Measurements from ENCODE around the gene KPRP. TPM values are rescaled to one million over a fixed set of nuclear protein-coding genes. Genes with fewer than 3 reads are reported as not detected.

KPRP gene
- total and polyA plus RNA-seq, 7 experiments from 2014 or later: not detected

DNA sequence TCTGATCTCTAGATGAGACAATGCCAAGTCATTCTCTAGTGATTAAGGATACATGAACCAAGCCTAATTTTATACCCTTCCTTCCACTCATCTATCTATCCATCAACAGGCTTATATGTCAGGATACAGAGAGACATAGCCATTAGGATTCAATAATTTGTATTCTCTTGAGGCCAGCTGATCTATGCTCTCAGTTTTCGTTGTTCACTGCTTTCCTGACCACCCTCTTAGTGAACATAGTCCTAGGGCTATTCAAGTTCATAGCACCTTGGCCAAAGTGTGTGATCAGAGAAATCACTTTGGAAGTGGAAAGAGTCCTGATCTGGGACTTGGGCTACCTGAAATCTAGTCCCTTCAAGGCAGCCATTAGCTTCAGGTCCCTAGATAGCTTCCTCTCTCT, 4.2 kb upstream of the KPRP start:
- no peaks in the 10 kb centered on the region for H3K27me3 ChIP-seq (ENCODE audit: control insufficient read depth in 2 of 2, insufficient read depth in 2 of 2, low read length in 2 of 2)
- Mint-ChIP-seq H3K4me1 (no peaks in the 10 kb centered on the region), H3K36me3 (no peaks in the 10 kb centered on the region), H3K9me3 (peaks cover 0 to 4% (median 0%) of the 10 kb centered on the region in 11 donors), H3K27me3 (peaks cover 15 to 52% (median 51%) of the 10 kb centered on the region in 5 donors), H3K27ac (no peak overlapping the region), H3K4me3 (no peak overlapping the region)
- no peaks in the 10 kb centered on the region for H3K36me3 ChIP-seq (ENCODE audit: control insufficient read depth in 2 of 3, insufficient read depth in 3 of 3, low read length in 3 of 3)
- intact Hi-C loops (cut with micrococcal nuclease): no loop called here
- H3K4me1 ChIP-seq (ENCODE audit: control insufficient read depth in 2 of 2, insufficient read depth in 2 of 2, low read length in 2 of 2): no peaks in the 10 kb centered on the region
- DNase-seq: no peak
- CTCF ChIA-PET: no interaction called here
- no peak overlapping the region for H3K27ac ChIP-seq (ENCODE audit: low read depth, low read length)
- no peak for ATAC-seq
- POLR2A ChIA-PET: no interaction called here
- no peak overlapping the region for H3K4me3 ChIP-seq (ENCODE audit: low read length)
- no peaks in the 10 kb centered on the region for H3K9me3 ChIP-seq (ENCODE audit: control insufficient read depth in 2 of 3, low read length in 3 of 3)

DNA sequence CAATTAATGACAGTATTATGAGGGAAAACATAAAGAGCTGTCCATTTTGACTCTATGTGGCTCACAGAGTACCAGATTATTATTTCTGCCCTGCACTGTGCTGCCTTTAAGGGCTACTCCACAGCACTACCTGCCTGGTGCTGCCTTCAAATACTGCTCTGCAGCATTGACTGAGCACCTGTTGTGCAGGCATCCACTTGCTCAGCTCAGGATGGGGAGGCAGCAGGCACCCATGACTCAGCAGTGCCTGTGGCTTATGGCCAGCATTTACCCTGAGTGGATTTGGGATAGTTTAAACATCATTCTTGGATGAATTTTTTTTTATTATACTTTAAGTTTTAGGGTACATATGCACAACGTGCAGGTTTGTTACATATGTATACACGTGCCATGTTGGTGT, 953 bp upstream of the KPRP start:
- ChIA-PET CTCF (no interaction called here), POLR2A (no interaction called here)
- Histone ChIP-seq H3K36me3 (ENCODE audit: control insufficient read depth in 2 of 3, insufficient read depth in 3 of 3, low read length in 3 of 3) (no peaks in the 10 kb centered on the region), H3K4me1 (ENCODE audit: control insufficient read depth in 2 of 2, insufficient read depth in 2 of 2, low read length in 2 of 2) (no peaks in the 10 kb centered on the region), H3K27me3 (ENCODE audit: control insufficient read depth in 2 of 2, insufficient read depth in 2 of 2, low read length in 2 of 2) (no peaks in the 10 kb centered on the region), H3K4me3 (ENCODE audit: low read length) (no peak overlapping the region), H3K9me3 (ENCODE audit: control insufficient read depth in 2 of 3, low read length in 3 of 3) (no peaks in the 10 kb centered on the region), H3K27ac (ENCODE audit: low read depth, low read length) (no peak overlapping the region)
- H3K9me3 Mint-ChIP-seq: peaks cover 0 to 4% (median 0%) of the 10 kb centered on the region in 11 donors
- H3K27me3 Mint-ChIP-seq: peaks cover 9 to 61% (median 46%) of the 10 kb centered on the region in 5 donors
- DNase-seq: no peak
- no peaks in the 10 kb centered on the region for H3K4me1 Mint-ChIP-seq
- no peaks in the 10 kb centered on the region for H3K36me3 Mint-ChIP-seq
- ATAC-seq: no peak
- intact Hi-C loops (cut with micrococcal nuclease): no loop called here
- H3K4me3 Mint-ChIP-seq: no peak overlapping the region
- H3K27ac Mint-ChIP-seq: no peak overlapping the region

DNA sequence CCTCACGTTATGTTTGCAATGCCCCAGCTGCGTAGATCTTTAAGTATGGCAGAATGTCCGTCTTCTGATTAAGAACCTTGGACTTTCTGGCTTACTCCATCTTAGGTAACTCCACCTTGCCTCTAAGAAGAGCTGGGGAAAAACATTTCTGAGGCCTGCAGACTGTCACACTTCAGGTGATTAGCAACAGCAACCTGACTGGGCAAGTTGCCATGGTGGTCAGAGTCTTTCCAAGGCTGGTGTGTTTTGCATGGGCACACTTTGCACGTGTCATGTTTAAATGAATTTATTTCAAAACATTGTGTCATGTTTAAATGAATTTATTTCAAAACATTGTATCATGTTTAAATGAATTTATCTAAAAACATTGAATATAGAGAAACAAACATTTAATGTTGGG, 811 bp downstream of the KPRP start:
- H3K4me3 ChIP-seq (ENCODE audit: low read length): no peak overlapping the region
- ChIA-PET CTCF (no interaction called here), POLR2A (no interaction called here)
- no peak overlapping the region for H3K4me3 Mint-ChIP-seq
- intact Hi-C loops (cut with micrococcal nuclease): no loop called here
- H3K27me3 ChIP-seq (ENCODE audit: control insufficient read depth in 2 of 2, insufficient read depth in 2 of 2, low read length in 2 of 2): no peaks in the 10 kb centered on the region
- H3K27ac Mint-ChIP-seq: no peak overlapping the region
- H3K4me1 ChIP-seq (ENCODE audit: control insufficient read depth in 2 of 2, insufficient read depth in 2 of 2, low read length in 2 of 2): no peaks in the 10 kb centered on the region
- ATAC-seq (no peak), DNase-seq (no peak)
- H3K9me3 ChIP-seq (ENCODE audit: control insufficient read depth in 2 of 3, low read length in 3 of 3): no peaks in the 10 kb centered on the region
- no peak overlapping the region for H3K27ac ChIP-seq (ENCODE audit: low read depth, low read length)
- no peaks in the 10 kb centered on the region for H3K36me3 ChIP-seq (ENCODE audit: control insufficient read depth in 2 of 3, insufficient read depth in 3 of 3, low read length in 3 of 3)
- no peaks in the 10 kb centered on the region for H3K36me3 Mint-ChIP-seq
- H3K27me3 Mint-ChIP-seq: peaks cover 0 to 64% (median 43%) of the 10 kb centered on the region in 5 donors
- peaks cover 0 to 4% (median 0%) of the 10 kb centered on the region in 11 donors for H3K9me3 Mint-ChIP-seq
- no peaks in the 10 kb centered on the region for H3K4me1 Mint-ChIP-seq

DNA sequence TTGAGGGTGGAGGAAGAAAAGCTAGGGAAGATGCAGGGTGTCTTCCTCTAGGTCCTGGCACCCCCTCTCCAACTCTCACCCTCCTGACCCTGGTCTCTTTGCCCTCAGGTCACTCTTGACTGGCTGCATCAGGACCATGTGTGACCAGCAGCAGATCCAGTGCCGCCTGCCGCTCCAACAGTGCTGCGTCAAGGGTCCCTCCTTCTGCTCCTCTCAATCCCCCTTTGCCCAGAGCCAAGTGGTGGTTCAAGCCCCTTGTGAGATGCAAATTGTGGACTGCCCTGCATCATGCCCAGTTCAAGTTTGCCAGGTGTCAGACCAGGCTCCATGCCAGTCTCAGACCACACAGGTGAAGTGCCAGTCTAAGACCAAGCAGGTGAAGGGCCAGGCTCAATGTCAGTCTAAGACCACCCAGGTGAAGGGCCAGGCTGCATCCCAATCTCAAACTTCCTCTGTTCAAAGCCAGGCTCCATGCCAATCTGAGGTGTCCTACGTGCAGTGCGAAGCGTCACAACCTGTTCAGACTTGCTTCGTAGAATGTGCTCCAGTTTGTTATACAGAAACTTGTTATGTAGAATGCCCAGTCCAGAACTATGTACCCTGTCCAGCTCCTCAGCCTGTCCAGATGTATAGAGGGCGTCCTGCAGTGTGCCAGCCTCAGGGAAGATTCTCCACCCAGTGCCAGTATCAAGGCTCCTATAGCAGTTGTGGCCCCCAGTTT, 1.8 kb downstream of the KPRP start:
- no peak overlapping the region for H3K4me3 Mint-ChIP-seq

DNA sequence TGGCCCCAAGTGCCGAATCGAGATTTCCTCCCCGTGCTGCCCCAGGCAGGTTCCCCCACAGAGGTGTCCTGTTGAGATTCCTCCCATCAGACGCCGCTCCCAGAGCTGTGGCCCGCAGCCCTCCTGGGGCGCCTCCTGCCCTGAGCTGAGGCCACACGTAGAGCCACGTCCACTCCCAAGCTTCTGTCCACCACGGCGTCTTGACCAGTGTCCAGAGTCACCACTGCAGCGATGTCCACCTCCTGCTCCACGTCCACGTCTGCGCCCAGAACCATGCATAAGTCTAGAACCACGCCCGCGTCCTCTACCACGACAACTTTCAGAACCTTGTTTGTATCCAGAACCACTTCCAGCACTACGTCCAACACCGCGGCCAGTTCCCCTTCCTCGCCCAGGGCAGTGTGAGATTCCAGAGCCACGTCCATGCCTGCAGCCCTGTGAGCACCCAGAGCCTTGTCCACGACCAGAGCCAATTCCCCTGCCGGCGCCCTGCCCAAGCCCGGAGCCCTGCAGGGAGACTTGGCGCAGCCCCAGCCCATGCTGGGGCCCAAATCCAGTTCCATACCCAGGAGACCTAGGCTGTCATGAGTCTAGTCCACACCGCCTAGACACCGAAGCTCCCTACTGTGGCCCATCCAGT, 2.8 kb downstream of the KPRP start:
- POLR2A ChIA-PET: no interaction called here
- Histone ChIP-seq H3K27ac (ENCODE audit: low read depth, low read length) (no peak overlapping the region), H3K36me3 (ENCODE audit: control insufficient read depth in 2 of 3, insufficient read depth in 3 of 3, low read length in 3 of 3) (no peaks in the 10 kb centered on the region), H3K4me1 (ENCODE audit: control insufficient read depth in 2 of 2, insufficient read depth in 2 of 2, low read length in 2 of 2) (no peaks in the 10 kb centered on the region), H3K4me3 (ENCODE audit: low read length) (no peak overlapping the region), H3K27me3 (ENCODE audit: control insufficient read depth in 2 of 2, insufficient read depth in 2 of 2, low read length in 2 of 2) (no peaks in the 10 kb centered on the region), H3K9me3 (ENCODE audit: control insufficient read depth in 2 of 3, low read length in 3 of 3) (no peaks in the 10 kb centered on the region)
- DNase-seq (no peak), ATAC-seq (no peak)
- no peaks in the 10 kb centered on the region for H3K4me1 Mint-ChIP-seq
- H3K27ac Mint-ChIP-seq: no peak overlapping the region
- CTCF ChIA-PET: no interaction called here
- peaks cover 0 to 3% (median 0%) of the 10 kb centered on the region in 11 donors for H3K9me3 Mint-ChIP-seq
- intact Hi-C loops (cut with micrococcal nuclease): no loop called here
- peaks cover 0 to 62% (median 38%) of the 10 kb centered on the region in 5 donors for H3K27me3 Mint-ChIP-seq
- H3K36me3 Mint-ChIP-seq: peaks cover 0 to 3% (median 0%) of the 10 kb centered on the region in 5 donors
- no peak overlapping the region for H3K4me3 Mint-ChIP-seq

More for the DNA sequence above, 1.8 kb downstream of the KPRP start:
- no peak overlapping the region for H3K27ac ChIP-seq (ENCODE audit: low read depth, low read length)
- intact Hi-C loops (cut with micrococcal nuclease): no loop called here
- H3K9me3 ChIP-seq (ENCODE audit: control insufficient read depth in 2 of 3, low read length in 3 of 3): no peaks in the 10 kb centered on the region
- H3K4me3 ChIP-seq (ENCODE audit: low read length): no peak overlapping the region
- H3K4me1 ChIP-seq (ENCODE audit: control insufficient read depth in 2 of 2, insufficient read depth in 2 of 2, low read length in 2 of 2): no peaks in the 10 kb centered on the region
- Mint-ChIP-seq H3K9me3 (peaks cover 0 to 4% (median 0%) of the 10 kb centered on the region in 11 donors), H3K27ac (no peak overlapping the region), H3K36me3 (no peaks in the 10 kb centered on the region), H3K4me1 (no peaks in the 10 kb centered on the region), H3K27me3 (peaks cover 0 to 66% (median 40%) of the 10 kb centered on the region in 5 donors)
- no peaks in the 10 kb centered on the region for H3K27me3 ChIP-seq (ENCODE audit: control insufficient read depth in 2 of 2, insufficient read depth in 2 of 2, low read length in 2 of 2)
- ATAC-seq (no peak), DNase-seq (no peak)
- ChIA-PET POLR2A (no interaction called here), CTCF (no interaction called here)
- H3K36me3 ChIP-seq (ENCODE audit: control insufficient read depth in 2 of 3, insufficient read depth in 3 of 3, low read length in 3 of 3): no peaks in the 10 kb centered on the region

DNA sequence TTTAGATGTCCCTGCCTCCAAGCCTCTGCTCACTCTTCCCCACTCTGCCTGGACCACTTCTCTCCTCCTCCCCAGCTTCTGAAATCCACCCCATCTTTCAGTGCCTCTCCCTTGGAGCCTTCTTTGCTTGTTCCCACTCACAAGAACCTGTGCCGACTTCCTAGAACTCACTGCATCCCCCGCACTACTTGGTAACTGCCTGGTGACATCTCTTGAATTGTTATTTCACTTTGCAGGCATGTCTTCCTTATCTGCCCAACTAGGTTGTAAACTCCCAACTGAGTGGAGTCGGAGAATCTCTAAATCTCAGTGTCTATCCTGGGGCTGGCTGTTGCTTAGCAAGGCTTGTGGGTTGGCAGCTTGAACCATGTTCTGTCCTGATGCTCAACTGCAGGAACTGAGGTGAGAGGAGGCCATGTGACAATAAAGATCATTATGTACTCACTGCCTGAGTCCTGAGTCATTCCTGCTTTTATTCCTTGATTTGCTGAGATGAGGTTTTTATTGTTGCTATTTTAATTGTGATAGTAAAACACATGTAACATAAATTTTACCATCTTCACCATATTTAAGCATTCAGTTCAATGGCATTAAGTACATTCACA, 3.9 kb downstream of the KPRP start:
- Histone ChIP-seq H3K27ac (ENCODE audit: low read depth, low read length) (no peak overlapping the region), H3K9me3 (ENCODE audit: control insufficient read depth in 2 of 3, low read length in 3 of 3) (no peaks in the 10 kb centered on the region), H3K27me3 (ENCODE audit: control insufficient read depth in 2 of 2, insufficient read depth in 2 of 2, low read length in 2 of 2) (no peaks in the 10 kb centered on the region), H3K4me3 (ENCODE audit: low read length) (no peak overlapping the region), H3K4me1 (ENCODE audit: control insufficient read depth in 2 of 2, insufficient read depth in 2 of 2, low read length in 2 of 2) (no peaks in the 10 kb centered on the region), H3K36me3 (ENCODE audit: control insufficient read depth in 2 of 3, insufficient read depth in 3 of 3, low read length in 3 of 3) (no peaks in the 10 kb centered on the region)
- H3K9me3 Mint-ChIP-seq: no peaks in the 10 kb centered on the region
- H3K4me3 Mint-ChIP-seq: no peak overlapping the region
- DNase-seq (no peak), ATAC-seq (no peak)
- no peak overlapping the region for H3K27ac Mint-ChIP-seq
- H3K4me1 Mint-ChIP-seq: no peaks in the 10 kb centered on the region
- intact Hi-C loops (cut with micrococcal nuclease): no loop called here
- ChIA-PET POLR2A (no interaction called here), CTCF (no interaction called here)
- peaks cover 0 to 53% (median 38%) of the 10 kb centered on the region in 5 donors for H3K27me3 Mint-ChIP-seq
- peaks cover 0 to 3% (median 0%) of the 10 kb centered on the region in 5 donors for H3K36me3 Mint-ChIP-seq
